ENCODE measurements around the gene ITGA1. TPM values are rescaled to one million over a fixed set of nuclear protein-coding genes. Genes with fewer than 3 reads are reported as not detected.

ITGA1 gene
- total and polyA plus RNA-seq, 2 of the 13 experiments (the other 11 are each of a cell fraction or from before 2014, with no cell fraction given) = 23.1 to 28.6 TPM

DNA sequence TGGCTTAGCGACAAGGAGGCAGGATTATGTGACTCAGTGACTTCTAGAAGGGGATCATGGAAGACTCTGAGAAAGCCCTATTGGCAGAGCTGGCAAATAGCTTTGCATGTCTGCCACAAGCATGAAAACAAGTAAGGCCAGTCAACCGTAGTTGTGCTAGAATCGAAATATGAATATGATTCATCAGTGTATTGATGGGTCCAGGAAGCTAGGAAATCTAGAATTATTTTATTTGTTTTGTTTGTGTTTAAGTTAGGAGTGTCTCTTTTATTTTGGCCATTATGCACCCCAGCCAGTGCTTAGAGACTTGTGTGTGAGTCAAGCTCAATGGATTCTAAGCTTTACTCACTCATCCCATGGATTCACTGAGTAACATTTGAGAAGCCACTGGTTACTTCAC is 197.6 kb downstream of the ITGA1 start (continued):
- TF ChIP-seq PRDM10 (CRISPR knock-in tag; IDR thresholded peaks at IDR 0.05; ENCODE audit: low read depth) (no peak), ARNT (IDR thresholded peaks at IDR 0.05) (no peak), ETS1 (CRISPR knock-in tag; IDR thresholded peaks at IDR 0.05) (no peak), GLMP (CRISPR knock-in tag; IDR thresholded peaks at IDR 0.05; ENCODE audit: borderline replicate concordance) (no peak)
- TF ChIP-seq, protein P1, sequence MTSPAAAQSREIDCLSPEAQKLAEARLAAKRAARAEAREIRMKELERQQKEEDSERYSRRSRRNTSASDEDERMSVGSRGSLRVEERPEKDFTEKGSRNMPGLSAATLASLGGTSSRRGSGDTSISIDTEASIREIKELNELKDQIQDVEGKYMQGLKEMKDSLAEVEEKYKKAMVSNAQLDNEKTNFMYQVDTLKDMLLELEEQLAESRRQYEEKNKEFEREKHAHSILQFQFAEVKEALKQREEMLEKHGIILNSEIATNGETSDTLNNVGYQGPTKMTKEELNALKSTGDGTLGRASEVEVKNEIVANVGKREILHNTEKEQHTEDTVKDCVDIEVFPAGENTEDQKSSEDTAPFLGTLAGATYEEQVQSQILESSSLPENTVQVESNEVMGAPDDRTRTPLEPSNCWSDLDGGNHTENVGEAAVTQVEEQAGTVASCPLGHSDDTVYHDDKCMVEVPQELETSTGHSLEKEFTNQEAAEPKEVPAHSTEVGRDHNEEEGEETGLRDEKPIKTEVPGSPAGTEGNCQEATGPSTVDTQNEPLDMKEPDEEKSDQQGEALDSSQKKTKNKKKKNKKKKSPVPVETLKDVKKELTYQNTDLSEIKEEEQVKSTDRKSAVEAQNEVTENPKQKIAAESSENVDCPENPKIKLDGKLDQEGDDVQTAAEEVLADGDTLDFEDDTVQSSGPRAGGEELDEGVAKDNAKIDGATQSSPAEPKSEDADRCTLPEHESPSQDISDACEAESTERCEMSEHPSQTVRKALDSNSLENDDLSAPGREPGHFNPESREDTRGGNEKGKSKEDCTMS (CRISPR knock-in tag; conservative IDR thresholded peaks at IDR 0.05) = no peak
- TF ChIP-seq, protein P2, sequence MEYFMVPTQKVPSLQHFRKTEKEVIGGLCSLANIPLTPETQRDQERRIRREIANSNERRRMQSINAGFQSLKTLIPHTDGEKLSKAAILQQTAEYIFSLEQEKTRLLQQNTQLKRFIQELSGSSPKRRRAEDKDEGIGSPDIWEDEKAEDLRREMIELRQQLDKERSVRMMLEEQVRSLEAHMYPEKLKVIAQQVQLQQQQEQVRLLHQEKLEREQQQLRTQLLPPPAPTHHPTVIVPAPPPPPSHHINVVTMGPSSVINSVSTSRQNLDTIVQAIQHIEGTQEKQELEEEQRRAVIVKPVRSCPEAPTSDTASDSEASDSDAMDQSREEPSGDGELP (IDR thresholded peaks at IDR 0.05; ENCODE audit: borderline replicate concordance, low read depth) = no peak
- TF ChIP-seq, protein P3, sequence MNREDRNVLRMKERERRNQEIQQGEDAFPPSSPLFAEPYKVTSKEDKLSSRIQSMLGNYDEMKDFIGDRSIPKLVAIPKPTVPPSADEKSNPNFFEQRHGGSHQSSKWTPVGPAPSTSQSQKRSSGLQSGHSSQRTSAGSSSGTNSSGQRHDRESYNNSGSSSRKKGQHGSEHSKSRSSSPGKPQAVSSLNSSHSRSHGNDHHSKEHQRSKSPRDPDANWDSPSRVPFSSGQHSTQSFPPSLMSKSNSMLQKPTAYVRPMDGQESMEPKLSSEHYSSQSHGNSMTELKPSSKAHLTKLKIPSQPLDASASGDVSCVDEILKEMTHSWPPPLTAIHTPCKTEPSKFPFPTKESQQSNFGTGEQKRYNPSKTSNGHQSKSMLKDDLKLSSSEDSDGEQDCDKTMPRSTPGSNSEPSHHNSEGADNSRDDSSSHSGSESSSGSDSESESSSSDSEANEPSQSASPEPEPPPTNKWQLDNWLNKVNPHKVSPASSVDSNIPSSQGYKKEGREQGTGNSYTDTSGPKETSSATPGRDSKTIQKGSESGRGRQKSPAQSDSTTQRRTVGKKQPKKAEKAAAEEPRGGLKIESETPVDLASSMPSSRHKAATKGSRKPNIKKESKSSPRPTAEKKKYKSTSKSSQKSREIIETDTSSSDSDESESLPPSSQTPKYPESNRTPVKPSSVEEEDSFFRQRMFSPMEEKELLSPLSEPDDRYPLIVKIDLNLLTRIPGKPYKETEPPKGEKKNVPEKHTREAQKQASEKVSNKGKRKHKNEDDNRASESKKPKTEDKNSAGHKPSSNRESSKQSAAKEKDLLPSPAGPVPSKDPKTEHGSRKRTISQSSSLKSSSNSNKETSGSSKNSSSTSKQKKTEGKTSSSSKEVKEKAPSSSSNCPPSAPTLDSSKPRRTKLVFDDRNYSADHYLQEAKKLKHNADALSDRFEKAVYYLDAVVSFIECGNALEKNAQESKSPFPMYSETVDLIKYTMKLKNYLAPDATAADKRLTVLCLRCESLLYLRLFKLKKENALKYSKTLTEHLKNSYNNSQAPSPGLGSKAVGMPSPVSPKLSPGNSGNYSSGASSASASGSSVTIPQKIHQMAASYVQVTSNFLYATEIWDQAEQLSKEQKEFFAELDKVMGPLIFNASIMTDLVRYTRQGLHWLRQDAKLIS (CRISPR knock-in tag; IDR thresholded peaks at IDR 0.05) = no peak

All from HepG2 (cell line).